Mammary epithelial cell (primary cell): ENCODE results near the gene CCDC3.

Experiments
- EZH2 ChIP-seq: IDR thresholded peaks from 2 replicates; pipeline ENCODE4 v1.6.1; 2012; ENCODE audit warnings: low read length, inconsistent platforms, borderline replicate concordance
- TF ChIP-seq, protein P1 (sequence below), 2 donors: IDR thresholded peaks in 1 of 2; conservative IDR thresholded peaks in 1 of 2; 2 replicates each; pipeline ENCODE4 v1.5.1; 2011 to 2012; ENCODE audit warnings: inconsistent platforms in 2 of 2, low read length in 2 of 2, mild to moderate bottlenecking in 2 of 2, control low read depth in 1 of 2, low read depth in 1 of 2; ENCODE audit not compliant: insufficient read depth in 1 of 2; ENCODE audit errors: extremely low read depth in 1 of 2

GRCh38 chr10:12929381-12929780 is 72.1 kb downstream of the CCDC3 start:
- TF ChIP-seq, protein P1, sequence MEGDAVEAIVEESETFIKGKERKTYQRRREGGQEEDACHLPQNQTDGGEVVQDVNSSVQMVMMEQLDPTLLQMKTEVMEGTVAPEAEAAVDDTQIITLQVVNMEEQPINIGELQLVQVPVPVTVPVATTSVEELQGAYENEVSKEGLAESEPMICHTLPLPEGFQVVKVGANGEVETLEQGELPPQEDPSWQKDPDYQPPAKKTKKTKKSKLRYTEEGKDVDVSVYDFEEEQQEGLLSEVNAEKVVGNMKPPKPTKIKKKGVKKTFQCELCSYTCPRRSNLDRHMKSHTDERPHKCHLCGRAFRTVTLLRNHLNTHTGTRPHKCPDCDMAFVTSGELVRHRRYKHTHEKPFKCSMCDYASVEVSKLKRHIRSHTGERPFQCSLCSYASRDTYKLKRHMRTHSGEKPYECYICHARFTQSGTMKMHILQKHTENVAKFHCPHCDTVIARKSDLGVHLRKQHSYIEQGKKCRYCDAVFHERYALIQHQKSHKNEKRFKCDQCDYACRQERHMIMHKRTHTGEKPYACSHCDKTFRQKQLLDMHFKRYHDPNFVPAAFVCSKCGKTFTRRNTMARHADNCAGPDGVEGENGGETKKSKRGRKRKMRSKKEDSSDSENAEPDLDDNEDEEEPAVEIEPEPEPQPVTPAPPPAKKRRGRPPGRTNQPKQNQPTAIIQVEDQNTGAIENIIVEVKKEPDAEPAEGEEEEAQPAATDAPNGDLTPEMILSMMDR (conservative IDR thresholded peaks at IDR 0.05 in 1 of 2, IDR thresholded peaks at IDR 0.05 in 1 of 2; ENCODE audit: extremely low read depth in 1 of 2, insufficient read depth in 1 of 2, low read depth in 1 of 2, low read length in 2 of 2): no peak
- no peak for TF ChIP-seq EZH2
